HG03457 (cell line): Measurements from ENCODE around the gene MGLL.

Experiments
- ATAC-seq: cut with Tn5 transposase; IDR thresholded peaks from one replicate; pipeline ENCODE4 v1.9.1; 2021; ENCODE audit warnings: moderate number of reproducible peaks; ENCODE audit not compliant: unreplicated experiment

The MGLL gene

GRCh38 chr3:127835993-127836882, 13.9 kb upstream of the MGLL start:
- ATAC-seq: peak; percentile 57

DNA sequence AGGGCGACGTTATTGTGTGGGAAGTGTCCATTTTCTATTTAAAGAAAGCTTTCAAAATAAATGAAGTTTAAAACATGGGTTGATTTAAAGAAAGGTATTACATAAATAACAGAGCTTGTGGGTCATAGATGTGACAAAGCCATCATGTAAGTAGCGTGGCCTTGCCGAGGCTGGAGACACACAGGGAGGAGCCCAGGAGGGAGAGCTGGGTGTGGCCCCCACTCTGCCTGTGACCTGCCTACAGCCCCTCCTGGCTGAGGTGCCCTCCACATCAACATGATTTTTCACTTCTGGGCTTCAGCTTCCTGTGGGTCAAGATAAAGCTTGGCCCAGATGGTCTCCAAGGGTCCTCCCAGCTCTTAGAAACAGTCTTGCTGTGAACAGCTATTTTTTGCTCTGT, 12.5 kb upstream of the MGLL start:
- no peak for ATAC-seq

GRCh38 chr3:127833281-127834032, 11.1 kb upstream of the MGLL start:
- ATAC-seq: no peak

- no peak for ATAC-seq
These were observed 9.4 kb upstream of the MGLL start for GRCh38 chr3:127831723-127832172.

- no peak for ATAC-seq
These were observed 7.2 kb upstream of the MGLL start for GRCh38 chr3:127829537-127829936.

DNA sequence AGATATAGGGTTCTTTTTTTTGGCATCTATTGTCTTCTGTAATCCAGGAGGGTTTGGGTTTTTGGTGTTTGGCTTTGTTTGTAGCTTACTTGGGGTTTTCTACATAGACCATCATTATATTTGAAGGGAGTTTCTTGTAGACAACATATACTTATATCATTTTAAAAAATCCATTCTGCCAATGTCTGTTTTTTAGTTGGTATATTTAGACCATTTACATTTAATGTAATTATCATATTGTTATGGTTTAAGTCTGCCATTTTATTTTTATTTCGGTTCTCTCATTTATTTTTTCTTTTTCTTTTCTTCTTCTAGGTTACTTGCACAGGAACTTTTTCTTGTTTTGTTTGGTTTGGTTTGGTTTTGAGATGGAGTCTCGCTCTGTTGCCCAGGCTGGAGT, 5.5 kb upstream of the MGLL start:
- no peak for ATAC-seq

- ATAC-seq: no peak
These were observed 3.4 kb upstream of the MGLL start for GRCh38 chr3:127825756-127826155.

DNA sequence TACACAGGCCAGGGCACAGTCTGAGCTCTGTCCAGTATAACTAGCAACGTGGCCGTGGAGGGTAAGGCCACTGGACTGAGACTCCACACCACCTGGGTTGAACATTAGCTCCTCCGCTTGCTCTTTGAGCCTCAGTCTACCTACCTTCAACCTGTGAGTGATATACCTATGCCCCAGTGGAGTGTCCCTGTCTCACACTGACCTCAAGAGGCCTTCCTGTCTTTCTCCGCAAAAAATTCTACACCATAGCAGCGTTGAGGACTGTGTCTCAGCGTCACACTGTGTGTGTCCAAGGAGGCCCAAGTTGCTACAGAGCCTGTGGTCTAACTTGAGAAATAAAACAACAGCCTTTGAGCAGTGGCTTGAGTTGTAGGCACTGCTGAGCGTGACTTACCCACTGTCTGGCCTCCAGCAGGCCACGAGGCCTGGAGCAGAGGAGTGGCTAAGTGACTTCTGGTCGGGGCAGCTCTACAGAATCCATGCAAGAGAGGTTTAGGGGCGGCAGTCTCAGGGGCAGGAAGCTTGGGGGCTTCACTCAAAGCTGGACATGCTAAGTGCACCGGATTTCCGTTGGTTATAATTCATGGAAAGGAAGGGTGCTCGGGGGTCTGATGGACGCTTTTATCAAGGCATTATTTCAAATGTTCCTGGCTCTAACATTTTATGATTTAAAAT, 2.0 kb upstream of the MGLL start:
- no peak for ATAC-seq

- ATAC-seq: no peak
These were observed 1.1 kb upstream of the MGLL start for GRCh38 chr3:127823426-127823857.

DNA sequence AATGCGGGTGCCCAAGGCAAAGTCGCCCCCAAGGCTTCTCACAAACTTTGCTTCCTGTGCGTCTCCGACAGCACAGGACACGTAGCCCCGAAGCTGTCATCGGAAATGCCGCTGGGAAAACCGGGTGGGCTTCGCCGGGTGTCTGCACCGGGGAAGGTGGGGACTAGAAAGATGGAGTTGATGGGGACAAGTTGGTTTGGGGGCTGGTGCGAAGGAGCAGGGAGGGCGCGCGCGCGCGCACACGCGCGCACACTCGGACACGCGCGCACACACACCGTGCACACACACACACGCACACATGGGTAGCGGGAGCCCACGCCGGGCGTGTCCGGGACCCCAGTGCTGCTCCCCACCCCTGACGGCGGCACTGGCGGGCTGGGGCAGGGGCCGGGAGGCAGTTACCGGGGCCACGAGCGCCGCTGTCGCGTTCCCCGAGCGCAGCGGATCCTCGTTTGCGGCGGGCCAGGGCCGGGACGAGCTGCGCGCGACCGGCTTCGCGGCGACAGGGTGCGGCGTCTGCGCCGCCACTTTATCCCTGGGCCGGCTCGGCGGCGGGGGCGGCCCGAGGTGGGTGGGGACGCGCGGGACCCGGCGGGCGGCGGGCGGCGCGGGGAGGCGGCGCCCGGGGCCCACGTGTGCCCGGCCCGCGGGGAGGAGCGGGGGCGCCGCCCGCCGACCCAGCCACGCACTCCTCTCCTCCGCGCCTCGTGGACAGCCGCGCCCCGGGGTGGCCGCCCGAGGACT, 539 bp upstream of the MGLL start:
- no peak for ATAC-seq

GRCh38 chr3:127821394-127821793, 921 bp downstream of the MGLL start:
- no peak for ATAC-seq

DNA sequence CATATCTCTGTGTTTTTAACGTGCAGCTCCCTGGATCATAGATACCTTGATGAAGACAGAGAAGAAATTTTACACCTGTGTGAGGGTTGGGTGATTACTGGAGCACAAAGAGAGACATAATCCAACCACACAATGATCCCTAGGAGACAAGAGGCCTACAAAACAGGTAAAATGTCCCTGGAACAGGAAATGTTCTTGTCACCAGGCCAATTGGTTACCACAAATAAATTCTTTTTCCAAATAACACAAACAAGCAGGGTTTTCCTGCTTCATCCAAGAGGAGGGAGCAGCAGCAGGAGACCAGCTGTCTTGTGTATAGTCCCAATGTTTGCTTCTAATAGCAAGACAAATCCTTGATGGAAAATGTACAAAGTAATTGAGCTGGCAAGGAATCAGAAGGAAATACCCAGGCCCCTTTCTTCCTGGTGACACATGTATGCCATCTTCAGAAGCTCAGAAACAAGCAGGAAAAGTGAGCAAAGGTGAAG, 1.4 kb downstream of the MGLL start:
- no peak for ATAC-seq

DNA sequence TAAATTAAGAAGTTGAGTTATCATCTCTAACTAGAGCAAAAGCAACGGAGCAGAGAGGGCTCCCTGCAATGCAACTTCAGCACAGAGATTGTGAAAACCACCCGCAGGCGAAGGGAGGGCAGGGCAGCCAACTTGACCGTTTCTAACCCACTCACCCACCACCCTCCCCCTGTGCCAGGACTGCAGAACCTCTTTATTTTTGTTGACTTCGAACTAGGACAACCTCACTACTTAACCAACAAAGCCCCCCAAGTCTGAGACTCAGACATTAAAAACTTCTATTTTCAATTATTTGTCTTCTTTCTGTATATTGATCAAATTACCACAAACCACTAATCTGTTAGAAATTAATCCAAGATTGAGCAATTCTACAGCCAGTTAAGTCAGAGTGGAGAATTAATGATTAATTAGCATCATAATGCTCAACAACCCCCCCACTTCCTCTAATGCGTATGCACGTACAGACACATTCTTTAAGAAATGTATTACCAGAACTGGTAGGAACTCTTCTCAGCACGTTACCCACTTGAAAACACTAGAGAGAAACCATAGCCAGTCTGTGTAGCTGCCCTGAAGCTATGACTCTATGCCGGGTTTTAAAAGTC, 2.0 kb downstream of the MGLL start:
- ATAC-seq: no peak

DNA sequence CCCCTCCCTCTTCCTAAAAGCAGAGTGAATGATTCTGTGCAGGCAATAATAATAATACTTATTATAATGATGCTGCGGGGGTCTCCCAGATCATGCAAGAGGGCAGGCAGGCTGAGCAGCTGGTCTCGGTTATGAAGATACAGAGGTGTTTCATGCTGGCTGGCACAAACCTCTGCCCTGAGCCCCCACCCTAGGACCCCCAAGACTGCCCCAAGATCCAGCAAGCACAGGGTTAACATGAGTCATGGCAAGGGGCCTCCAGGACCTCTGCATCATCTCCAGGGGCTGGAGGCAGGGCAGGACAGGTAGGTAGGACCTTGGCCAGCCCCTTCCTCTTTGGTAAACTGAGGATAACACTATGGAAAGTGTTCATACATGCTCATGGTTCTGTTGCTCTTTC, 2.7 kb downstream of the MGLL start:
- ATAC-seq: no peak

GRCh38 chr3:127819086-127819485, 3.2 kb downstream of the MGLL start:
- ATAC-seq: no peak

DNA sequence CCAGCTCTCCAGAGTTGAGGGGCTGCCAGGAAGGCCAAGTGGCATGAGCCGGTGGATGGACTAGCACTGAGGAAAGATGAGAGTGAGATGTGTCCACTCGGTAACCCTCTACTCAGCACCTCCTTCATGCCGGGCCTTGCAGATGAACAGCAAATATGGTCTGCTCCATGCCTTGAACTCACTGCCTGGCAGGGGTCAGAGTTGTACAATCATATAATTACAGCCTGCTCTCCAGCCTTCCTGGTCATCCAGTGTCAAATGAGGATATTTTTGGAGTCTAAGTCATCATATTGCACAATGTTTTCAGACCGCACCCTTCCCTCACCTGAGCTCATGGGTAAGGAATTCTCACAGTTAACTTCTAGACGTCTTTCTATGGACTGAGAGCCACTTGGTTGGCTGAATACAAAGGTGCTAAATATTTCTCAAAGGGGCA, 4.9 kb downstream of the MGLL start:
- ATAC-seq: no peak

DNA sequence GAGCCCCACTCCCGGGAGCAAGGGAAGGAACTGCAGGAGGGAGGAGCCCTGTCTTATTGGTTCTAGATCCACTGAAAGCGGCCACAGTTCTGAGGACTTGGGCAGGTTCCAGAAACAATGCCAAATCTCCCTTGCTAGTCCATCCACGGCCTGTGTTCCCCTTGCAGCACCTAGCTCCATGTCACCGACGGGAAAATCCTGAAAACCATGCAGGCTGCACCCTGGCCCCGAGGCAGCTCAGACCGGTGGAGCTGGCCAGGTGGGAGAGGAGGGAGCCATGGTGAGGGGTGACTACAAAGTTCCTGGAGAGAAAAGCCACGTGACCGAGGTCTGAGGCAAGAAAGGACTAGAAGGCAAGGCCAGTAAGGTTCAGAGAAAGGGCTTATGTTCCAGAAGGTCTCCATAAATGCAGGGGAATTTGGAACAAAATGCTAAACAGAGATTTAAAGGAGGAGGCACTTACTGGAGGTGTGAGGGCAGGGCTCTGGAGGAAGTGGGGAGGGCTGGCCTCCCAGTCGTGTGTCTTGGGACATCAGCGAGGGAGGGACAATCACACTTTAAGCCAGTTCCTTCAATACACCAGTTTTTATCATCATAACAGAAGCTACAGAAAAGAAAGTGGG, 5.4 kb downstream of the MGLL start:
- ATAC-seq: no peak

- ATAC-seq: no peak
These were observed 6.4 kb downstream of the MGLL start for GRCh38 chr3:127815641-127816605.

GRCh38 chr3:127815001-127815400, 7.3 kb downstream of the MGLL start:
- ATAC-seq: no peak
